Fibroblast of skin of left quadriceps (primary cell): ENCODE results near the gene REPS2.
"Not testable (repeated sequence)": the region's sequence is repeated elsewhere in the genome, so short reads cannot be mapped to it uniquely, and the experiment has no call there.

Experiments used
- DNase-seq, 2 experiments: peaks; one replicate each; pipeline ENCODE4 v3.0.0-alpha.2; 2013; ENCODE audit warnings: low read depth in 2 of 2

Gene REPS2

DNA sequence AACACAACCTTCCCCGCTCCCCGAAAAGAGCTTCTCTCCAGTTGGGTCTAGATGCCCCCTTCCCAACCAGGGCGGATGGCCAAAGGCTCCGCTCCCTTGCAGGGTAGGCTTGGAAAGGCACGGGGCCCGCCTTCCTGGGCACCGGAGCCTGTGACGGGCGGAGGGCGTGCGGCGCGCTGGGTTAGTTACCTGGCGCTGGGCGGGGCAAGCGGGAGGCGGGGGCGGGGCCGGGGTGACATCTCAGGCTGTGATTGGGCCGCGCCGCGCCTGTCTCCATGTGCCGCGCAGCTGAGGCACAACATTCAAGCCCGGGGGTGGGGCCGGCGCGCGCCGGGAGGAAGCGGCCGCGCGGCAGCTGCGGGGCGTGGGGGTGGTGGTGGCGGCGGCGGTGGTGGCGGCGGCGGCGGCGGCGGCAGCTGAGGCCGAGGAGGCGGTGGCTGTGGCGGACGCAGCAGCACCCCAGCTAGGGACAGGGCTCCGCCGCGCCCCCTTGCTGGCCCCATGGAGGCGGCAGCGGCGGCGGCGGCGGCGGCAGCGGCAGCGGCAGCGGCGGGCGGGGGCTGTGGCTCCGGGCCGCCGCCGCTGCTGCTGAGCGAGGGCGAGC is at the start of gene REPS2:
REPS2 (plus strand) TSS at position 298 of the 604 bp plus-strand sequence; CDS start at position 502, 204 bp downstream.
- DNase-seq = peak in 1 of 2 experiments; percentile 23

DNA sequence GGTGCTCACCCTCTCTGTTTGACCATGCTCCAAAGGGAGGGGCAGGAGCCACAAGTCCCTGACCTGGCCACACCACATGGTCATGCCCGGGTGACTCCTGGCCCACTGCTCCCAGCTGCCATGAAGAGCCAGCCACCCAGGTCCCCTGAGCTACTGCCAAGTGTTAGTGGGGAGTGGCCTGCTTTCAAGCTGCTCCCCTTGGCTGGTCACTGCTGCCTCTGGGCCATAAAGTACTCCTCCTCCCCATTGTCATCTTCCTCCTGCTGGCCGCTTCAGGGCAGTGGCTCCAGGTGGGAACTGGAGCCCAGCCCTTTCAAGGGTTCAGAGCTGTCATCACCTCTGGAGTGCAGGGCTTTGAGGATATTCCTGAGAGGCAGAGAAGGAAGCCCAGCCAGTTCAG is 49.0 kb upstream of the REPS2 start:
- no peak for DNase-seq

DNA sequence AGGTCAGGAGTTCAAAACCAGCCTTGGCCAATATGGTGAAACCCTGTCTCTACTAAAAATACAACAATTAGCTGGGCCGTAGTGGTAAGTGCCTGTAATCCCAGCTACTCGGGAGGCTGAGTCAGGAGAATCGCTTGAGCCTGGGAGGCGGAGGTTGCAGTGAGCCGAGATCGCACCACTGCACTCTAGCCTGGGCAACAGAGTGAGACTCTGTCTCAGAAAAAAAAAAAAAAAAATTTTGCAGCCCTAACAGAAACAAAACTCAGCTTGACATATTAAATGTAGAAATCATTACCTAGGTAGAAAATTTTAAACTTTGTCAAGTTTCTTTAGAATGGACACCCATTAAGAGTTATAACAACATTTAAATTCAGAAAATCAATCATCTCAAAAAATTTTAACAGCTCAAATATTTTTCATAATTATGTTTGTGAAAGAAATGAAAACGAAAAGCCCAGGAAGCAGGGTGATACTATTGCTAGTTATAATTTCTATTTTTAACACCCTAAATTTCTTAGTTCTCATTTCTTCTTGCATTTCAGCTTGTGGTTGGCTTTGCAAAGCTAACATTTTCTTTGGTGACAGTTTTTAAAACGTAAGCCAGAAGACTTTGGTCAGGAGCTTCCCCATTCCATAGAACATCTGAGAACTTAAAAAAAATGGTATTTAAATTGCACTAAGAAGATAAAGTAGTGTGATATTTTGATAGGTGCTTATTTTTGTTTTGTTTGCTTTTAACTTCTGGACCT is 43.0 kb upstream of the REPS2 start:
- no peak for DNase-seq

DNA sequence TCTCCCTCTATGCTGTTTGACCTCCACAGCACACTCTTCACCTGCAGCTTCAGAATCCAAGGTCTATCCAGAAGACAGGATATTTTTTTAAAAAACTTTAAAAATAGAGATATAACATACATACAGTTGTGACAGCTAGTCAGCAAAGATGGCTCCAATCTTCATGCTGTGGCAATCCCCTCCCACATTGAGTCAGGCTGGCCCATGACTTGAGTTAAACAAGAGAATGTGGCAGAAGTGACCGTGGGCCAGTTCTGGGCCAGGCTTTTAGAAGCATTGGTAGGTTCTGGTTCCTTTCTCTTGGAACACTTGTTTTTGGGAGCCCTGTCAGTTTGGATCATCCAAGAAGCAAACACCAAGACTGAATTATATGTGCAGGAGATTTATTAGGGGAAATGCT is 36.1 kb upstream of the REPS2 start:
- DNase-seq = no peak

DNA sequence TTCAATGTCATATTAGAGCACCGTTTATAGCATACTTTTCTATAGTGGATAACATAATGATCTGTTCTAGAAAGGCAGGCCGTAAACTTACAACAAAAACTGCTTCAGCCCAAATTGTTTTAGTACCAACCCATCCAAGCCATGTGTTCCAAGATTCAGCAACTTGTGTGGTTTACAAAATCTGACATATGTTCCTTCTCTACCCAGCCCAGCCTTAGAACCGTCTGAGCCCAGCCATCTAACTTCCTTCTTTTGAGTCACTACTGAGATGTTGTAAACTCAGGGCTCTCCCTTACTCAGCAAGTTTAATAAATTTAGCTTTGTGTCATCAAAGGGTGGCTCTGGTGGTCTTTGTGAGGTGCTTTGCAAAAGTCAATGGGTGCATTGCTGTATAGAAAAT is 32.4 kb upstream of the REPS2 start:
- no peak for DNase-seq

DNA sequence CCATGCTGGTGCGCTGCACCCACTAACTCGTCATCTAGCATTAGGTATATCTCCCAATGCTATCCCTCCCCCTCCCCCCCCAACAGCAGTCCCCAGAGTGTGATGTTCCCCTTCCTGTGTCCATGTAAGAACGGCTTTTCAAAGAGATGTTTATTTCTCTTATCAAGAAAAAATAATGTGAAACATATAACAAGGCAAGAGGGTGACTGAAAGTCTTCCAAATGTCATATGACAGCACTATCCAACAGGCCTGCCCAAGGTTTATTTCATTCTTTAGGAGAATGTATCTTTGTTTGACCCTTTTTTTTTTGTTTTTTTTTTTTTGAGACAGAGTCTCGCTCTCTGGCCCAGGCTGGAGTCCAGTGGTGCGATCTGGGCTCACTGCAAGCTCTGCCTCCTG is 29.9 kb upstream of the REPS2 start:
- no peak for DNase-seq

DNA sequence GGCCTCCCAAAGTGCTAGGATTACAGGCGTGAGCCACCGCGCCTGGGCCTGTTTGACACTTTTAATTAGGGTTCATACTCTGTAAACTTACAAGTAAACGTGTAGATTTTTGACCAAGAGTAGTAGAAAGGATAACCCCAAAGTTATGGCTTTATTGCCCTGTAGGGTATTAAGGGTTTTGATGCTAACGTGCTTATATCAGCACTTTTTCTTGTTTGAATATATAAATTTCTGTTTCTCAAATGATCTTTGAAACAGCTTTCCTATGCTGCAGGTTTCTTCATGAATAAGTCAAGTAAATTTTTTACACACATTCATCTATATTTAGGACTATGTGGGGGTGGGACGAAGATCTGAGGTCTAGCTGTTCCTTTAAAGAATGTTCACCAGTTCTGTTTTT is 29.3 kb upstream of the REPS2 start:
- DNase-seq = no peak

DNA sequence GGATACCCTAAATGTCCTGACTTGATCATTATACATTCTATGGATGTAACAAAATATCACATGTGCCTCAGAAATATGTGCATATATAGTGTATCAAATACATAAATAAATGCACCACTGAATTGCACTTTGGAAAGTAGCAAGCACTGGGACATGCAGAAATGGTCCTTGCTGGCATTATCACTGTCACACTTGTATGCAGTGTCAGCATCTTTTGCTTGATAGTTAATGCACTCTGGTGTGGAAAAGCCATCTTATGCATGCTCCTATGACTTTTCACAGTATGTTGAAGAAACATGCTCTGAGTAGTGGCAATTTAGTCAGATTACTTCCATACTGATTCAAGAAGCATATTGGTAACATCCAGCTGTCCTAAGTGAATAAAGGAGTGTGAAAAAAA is 27.5 kb upstream of the REPS2 start:
- no peak for DNase-seq

DNA sequence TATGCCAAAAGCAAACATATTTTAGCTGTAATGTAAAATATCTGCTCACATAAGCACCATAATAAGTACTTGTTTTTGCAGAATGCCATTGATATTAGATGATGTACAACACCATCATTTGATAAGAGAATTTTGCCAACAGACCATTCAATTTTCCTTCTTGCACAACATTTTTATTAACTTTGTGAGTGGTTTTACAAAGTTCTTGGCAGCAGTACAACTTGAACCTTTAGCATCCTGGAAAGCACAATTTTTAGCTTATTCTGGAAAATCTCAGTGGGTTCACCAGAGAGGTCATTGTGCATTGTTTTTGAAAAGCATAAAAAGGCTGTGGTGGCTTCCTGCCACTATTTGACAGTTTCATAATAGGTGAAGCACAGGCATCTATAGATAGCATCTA is 26.4 kb upstream of the REPS2 start:
- DNase-seq = no peak

DNA sequence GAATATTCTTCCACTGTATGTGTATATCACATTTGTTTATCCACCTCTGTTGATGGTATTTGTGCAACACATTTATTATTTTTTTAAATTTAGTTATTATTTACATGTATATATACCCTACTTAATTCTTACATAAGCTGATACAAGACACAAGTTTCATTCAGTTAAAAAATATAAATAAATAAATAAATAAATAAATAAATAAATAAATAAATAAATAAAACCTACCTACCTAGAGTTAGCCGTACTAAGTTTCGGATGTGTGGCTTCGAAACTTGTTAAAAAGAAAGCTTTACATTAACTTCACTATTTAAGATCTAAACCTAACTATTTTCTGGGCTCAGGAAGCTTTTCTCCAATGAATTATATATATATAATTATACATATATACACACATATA is 23.3 kb upstream of the REPS2 start:
- DNase-seq = no peak

DNA sequence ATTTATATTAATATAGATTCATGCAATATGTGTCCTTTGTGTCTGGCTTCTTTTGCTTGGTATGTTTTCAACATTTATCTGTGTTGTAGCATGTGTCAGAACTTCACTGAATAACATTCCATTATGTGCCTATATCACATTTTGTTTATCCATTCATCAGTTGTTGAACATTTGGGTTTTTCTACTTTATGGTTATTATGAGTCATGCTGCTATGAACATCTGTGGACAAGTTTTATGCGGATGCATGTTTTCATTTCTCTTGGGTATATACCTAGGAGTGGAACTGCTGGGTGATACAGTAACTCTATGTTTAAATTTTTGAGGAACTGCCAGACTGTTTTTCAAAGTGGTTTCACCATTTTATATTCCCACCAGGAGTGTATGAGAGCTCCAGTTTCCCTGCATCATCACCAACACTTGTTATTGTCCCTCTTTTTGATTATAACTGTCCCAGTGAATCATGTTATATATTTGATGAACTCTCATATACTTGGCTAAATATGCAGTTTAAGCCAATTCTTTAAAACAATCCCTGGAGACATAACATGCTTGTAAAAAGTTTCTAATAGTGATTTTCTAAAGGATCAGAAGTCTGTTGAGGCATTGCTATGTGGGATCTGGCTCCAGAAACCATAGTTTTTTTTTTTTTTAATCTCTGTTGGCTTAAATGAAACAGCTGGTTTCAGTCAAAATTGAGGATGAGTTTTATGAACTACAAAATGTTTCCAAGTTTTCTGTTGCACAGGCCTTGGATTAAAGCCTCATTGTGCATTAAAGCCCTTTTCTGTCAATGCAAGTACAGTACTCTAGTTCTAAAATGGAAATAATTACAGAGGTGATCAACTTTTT is 21.6 kb upstream of the REPS2 start:
- DNase-seq = no peak

DNA sequence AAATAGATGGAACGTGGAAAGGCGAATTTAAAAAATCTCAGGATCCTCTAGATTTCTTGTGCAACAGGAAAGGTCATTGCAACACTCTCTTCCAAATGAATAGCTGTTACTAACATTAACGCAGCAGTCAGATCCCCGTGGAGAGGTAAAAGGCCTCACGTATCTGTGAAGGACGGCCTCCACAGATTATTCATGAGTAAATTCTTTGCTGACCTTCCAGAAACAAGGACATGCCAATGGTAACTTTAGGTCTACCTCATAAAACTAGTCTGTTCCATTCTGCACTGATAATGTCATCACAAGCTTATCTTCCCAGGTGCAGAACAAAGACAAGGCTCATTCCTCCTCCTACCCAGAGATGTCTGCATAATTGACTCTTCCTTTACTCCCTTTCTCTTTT is 16.1 kb upstream of the REPS2 start:
- no peak for DNase-seq

DNA sequence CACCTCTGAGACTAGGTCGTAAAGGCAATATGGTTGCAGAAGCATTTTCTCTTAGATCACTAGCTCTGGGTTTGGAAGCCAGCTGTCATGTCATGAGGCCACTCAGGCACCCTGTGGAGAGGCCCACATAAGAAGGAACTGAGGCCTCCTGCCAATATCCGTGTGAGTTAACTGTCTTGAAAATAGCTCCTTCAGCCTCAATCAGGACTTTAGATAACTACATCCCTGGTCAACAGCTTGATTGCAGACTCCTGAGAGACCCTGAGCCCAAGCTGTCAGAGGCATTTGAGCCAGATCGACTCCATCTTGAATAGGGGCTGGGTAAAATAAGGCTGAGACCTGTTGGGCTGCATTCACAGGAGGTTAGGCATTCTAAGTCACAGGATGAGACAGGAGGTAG is 15.1 kb upstream of the REPS2 start:
- DNase-seq = no peak

DNA sequence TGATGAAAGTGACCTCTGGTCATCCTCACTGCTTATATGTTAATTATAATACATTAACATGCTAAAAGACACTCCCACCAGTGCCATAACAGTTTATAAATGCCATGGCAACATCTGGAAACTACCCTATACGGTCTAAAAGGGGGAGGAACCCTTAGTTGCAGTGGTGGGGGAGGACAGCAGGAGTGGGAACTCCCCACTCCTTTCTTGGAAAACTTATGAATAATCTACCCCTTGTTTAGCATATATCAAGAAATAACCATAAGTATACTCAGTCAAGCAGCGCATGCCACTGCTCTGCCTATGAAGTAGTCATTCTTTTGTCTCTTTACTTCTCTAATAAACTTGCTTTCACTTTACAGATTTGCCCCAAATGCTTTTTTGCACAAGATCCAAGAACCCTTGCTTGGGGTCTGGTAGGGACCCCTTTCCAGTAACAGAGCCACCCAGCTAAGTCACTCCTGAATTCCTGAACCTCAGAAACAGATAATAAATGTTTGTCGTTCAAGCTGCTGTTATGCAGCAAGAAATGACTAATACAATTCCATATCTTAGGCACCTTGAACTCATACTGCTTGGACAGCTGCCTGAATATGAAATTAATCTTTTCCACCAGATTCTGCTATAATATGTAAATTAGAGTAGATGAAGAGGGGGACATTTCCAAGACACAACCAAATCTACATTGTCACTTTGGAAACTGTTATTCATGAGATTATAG is 14.4 kb upstream of the REPS2 start:
- DNase-seq = no peak

DNA sequence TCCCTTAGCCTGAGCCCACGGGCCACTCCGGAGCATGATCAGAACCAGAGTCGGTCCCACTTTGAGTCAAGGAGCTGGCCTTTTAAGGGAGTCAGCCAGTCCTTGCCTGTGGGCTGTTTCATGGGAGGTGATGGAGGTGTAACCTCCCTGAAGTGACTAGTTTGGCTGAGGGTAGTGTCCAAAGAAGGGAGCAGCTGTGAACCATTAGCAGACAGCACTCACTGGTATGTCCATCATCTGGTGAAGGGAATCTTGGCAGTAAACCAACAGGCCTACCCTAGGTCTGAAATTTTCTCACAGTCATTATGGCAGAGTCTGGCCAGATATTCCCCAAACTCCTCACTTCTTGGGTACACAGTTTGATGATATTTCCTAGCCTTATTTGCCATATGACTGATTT is 12.3 kb upstream of the REPS2 start:
- DNase-seq = no peak

DNA sequence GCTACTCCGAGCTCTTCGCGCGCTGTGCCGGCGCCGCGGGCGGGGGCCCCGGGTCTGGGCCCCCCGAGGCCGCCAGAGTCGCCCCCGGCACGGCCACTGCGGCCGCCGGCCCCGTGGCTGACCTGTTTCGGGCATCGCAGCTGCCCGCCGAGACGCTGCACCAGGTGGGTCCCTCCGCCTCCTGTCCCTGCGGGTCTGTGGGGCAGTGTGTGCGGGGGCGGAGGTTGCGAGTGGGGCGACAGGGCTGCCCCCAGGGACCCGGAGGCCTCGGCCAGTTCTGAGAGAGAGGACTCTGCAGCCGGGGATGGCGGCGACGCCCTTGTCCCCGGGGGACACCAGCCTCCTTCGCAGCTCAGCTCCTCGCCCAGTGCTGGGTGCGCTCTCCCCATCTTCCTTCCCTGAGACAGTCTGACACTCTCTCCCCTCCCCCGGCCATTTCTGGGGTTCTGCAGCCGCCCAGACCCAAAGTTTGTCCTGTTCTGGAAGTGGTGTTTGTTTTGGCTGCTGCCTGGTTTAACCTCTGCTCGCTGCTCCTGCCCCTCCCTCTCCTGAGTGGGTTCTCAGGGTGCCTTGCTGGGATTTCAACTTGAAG is 609 bp downstream of the REPS2 start:
- DNase-seq = no peak

DNA sequence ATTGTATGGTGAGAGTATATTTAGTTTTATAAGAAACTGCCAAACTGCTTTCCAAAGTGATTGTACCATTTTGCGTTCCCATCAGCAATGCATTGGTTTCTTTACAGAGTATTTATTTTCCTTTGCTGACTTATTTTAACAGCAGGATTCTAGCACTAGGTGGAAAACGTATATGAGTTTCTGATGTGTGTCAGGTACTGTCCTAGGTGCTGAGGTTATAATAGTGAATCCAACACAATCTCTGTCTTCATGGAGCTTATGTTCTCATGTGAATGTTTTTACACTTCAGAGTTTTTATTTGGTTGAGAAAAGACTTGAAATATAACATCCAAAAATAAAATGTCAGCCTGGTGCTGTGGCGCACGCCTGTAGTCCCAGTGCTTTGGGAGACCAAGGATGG is 4.0 kb downstream of the REPS2 start:
- DNase-seq = no peak

DNA sequence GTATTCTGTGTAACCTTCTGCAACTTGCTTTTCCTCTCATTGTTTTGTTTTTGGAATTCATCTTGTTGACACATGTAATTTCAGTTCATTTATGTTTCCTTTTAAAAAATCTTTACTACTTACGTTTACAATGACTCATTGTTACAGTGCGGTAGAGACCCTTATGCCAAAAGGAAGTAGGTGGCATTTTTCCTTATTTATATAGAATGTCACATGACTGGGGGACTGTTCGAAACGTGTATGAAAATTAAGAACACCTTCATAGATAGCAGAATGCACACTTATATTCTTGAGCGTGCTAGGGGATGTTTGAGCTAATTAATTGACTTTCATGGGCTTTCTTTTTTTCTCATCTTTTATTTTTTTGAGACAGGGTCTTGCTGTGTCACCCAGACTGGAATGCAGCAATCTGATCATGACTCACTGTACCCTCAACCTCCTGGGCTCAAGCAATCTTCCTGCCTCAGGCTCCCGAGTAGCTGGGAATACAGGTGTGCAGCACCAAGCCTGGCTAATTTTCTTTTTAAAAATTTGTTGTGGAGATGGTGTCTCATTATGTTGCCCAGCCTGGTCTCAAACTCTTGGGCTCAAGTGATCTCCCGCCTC is 7.3 kb downstream of the REPS2 start:
- DNase-seq = no peak

DNA sequence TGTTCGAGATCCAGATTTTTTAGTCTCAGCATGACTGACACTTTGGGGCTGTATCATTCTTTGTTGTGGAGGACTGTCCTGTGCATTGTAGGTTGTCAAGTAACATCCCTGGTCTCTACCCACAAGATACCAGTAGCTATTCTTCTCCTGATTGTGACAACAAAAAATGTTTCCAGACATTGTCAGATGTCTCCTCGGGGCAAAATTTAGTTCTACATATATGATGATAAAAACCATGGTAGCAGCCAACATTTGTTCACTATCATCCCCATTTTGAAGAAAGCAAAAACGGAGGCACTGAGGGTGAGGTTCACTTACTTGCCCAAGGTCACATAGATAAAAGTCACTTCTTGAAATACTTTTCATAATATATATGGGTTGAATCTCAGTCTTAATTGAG is 11.3 kb downstream of the REPS2 start:
- DNase-seq = no peak

DNA sequence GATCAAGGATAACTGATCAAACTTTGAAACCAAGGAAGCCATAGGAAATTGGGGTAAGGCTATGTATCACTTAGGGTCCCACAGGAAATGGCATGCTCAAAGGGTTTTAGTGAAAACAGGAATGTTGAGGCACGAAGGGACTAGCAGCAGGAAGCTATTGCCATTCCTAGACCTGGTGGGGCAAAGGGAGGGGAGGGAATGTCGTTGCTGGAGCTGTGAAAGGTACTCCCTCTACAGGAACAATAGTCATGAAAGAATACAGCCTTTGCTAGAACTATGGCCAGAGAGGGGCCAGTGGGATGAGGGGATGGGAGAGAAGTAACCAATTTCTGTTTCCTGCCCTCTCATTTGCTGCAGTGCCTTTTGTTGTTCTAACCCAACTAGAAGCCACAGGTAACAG is 11.9 kb downstream of the REPS2 start:
- no peak for DNase-seq

DNA sequence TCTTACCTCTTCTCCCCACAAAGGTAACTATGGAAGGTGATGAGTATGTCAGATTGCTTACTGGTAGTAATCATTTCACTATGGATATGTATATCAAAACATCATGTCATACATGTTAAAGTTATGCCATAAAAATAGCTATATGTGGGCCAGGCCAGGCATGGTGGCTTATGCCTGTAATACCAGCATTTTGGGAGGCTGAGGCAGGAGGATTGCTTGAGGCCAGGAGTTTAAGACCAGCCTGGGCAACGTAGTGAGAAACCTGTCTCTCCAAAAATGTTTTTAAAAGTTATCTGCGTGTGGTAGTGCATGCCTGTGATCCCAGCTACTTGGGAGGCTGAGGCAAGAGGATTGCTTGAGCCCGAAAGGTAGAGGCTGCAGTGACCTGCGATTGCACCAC is 16.2 kb downstream of the REPS2 start:
- DNase-seq = not testable (repeated sequence)
